CD4-positive, alpha-beta T cell treated with Interleukin-12 subunit alpha and Interleukin-12 subunit beta, for 1 hour (primary cell): ENCODE measurements around the gene FGF11.
A peak's percentile ranks its signal among the peaks of the same experiment; 100 is the strongest.

Source experiments
- DNase-seq: peaks from one replicate; pipeline ENCODE4 v3.0.0-alpha.2; 2020

The FGF11 gene

GRCh38 chr17:7435676-7436555 lies 3.4 kb upstream of the FGF11 start:
- peak; percentile 57 for DNase-seq

DNA sequence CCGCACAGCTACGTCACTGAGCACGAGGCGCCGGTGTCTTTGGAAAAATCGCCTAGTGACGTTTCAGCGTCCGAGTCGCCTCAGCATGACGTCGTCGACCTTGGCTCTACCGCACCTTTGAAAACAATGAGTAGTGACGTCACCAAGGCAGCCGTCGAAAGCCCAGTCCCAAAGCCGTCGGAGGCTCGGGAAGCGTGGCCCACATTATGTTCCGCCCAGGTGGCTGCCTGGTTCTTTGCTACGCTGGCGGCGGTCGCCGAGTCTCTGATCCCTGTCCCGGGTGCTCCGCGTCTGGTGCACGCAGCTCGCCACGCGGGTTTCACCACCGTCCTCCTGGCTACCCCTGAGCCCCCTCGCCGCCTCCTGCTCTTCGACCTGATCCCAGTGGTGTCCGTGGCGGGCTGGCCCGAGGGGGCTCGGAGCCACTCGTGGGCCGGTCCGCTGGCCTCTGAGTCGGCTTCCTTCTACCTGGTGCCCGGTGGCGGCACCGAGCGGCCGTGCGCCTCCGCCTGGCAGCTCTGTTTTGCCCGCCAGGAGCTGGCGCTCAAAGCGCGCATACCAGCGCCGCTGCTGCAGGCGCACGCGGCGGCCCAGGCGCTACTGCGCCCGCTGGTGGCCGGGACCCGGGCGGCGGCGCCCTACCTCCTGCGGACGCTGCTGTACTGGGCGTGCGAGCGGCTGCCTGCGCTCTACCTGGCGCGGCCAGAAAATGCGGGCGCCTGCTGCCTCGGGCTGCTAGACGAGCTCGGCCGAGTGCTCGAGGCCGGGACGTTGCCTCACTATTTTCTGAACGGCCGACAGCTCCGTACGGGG lies 2.5 kb upstream of the FGF11 start:
- DNase-seq, result peak; percentile 87

DNA sequence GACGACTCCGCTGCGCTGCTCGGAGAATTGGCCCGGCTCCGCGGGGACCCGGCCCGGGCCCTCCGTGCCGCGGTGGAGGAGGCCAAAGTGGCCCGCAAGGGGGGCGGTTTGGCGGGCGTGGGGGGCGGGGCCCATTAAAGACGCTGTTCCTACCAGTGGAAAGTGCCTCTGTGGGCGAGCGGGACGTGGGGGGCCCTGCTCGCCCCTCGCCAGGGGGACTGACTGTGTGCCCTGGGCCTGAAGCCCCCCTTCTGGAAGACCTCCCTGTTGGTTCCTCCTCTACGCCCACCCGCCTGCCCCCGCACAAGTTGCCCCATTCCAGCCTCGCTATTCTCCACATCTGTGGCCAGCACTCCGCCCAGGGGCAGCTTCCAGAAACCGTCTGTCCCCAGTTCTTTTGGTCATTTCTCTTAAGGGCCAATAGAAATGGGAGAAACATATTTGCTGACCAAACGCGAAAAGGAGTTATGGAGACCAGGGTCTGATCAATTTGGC lies 1.9 kb upstream of the FGF11 start:
- no peak for DNase-seq

GRCh38 chr17:7437950-7438614 lies 1.2 kb upstream of the FGF11 start:
- DNase-seq, result peak; percentile 57

DNA sequence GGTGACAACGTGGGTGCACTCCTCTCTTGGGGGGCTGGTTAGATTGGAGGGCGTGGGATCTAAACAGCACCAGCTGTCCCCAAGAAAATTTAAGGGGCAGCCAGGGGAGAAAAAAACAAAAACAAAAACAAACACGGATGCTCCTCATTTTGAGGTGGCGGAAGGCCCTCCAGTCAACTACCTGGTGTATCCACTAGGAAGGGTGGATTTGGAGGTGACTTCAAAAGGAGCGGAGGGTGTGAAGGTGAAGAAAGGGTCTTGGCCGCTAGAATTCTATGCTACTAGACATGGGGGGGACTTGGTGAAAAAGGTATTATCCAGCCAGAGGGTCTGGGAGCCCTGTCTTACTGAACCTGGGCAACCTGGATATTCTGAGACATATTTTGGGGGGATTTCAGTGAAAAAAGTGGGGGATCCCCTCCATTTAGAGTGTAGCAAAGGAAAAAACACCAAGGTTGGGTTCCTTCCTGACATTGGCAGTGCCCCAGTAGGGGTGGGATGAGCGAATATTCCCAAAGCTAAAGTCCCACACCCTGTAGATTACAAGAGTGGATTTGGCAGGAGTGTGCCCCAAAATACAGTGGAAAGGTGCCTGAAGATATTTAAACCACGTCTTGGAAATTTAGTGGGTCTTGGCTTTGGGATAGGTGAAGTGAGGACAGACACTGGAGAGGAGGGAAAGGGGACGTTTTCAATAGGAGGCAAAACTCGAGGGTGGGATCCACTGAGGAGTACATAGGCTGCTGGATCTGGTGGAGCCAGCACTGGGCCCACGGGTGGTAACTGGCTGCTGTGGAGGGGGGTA lies 454 bp upstream of the FGF11 start:
- DNase-seq, result no peak

DNA sequence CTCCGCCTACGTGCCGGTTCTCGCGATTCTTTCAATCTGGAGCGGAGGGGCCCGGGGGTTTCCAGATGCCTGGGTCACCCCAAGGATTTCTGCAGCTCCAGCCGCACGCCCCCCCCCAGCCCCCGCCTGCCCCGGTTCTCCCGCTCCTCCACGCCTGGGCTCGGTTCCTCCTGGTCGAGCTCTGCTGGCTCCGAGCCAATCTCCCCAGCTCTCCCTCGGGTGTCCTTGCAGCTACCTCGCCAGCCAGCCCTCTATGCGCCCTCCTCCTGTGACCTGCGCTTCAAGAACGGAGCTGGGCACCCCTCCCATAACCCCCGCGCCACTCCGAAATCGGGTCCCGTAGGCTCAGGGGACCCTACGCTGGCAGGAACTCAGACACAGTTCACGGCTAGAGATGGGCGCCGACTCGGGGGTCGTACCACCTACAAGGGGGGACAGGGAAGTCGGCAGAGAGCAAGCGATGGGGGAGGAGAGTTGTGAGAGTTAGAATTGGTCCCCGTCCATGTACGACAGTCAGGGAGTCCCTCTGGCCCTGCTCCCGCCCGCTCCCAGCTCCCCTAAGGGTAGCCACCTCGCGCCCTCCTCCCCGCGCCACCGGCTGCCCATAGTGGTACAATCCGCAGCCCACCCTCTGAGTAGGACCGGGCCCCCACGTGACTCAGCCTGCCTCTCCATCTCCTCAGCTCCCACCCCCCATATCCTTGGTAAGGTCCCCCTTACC lies 961 bp downstream of the FGF11 start:
- peak; percentile 35 for DNase-seq

DNA sequence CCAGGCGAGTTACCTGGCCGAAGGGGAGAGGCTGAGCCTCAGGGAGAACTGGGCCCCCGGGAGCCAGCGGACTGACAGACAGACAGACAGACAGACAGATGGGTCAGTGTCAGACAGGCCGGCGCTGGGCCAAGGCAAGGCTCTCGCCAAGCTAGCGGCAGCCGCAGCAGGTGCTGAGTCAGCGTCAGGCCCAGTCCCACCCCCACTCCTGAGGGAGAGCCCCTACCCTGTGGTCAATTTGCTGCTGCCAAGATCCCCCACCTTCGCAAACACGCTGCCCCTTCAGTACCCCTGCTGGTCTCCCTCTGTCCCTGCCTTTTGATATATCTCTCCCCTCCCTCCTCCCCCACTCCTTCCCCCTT lies 1.5 kb downstream of the FGF11 start:
- no peak for DNase-seq

- DNase-seq, result no peak
Measured at GRCh38 chr17:7441266-7441665, 2.0 kb downstream of the FGF11 start.

GRCh38 chr17:7442142-7442541 lies 2.8 kb downstream of the FGF11 start:
- DNase-seq, result no peak

DNA sequence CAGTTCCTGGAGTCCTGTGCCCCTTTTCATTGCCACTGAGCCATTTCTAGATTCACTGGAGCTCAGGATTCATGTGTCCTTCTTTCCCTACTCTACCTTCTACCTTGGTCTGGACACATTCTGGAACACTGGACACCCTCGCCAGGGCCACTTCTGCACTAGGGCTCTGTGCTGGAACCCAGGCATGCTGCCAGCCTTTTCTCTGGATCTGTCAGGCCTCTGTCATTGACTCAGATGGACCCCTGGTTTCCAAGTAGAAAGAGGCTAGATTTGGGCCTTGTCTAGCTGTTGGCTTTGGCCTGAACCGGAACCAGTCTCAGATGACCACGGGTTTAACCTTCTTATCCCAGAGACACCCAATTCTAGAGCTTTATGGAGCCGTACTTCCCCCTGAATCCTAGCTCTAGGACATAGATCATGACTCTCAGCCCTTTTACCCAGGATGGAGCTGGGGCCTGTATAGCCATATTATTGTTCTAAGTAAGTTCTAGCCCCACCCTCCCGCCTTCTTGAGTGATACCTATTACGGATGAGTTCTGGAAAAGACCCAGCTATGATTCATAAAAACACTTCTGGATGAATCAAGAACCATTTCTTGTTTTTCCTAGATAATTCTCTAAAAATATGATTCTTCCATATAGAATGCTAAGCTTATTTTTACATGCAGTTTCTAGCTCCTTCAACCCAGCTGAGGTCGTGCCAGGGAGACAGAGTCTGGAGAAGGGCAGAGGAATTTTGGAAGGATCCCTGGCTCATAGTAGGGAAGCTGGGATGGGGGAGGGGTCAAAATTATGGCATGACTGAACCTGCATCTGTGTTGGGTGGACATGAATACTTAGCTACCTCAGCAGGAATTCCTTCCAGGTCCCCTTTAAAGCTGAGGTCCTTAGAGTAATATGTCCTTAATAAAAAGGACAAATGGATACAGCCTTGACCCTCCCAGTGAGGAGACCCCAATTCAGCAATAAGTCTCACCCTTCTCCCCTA lies 4.5 kb downstream of the FGF11 start:
- DNase-seq, result no peak

DNA sequence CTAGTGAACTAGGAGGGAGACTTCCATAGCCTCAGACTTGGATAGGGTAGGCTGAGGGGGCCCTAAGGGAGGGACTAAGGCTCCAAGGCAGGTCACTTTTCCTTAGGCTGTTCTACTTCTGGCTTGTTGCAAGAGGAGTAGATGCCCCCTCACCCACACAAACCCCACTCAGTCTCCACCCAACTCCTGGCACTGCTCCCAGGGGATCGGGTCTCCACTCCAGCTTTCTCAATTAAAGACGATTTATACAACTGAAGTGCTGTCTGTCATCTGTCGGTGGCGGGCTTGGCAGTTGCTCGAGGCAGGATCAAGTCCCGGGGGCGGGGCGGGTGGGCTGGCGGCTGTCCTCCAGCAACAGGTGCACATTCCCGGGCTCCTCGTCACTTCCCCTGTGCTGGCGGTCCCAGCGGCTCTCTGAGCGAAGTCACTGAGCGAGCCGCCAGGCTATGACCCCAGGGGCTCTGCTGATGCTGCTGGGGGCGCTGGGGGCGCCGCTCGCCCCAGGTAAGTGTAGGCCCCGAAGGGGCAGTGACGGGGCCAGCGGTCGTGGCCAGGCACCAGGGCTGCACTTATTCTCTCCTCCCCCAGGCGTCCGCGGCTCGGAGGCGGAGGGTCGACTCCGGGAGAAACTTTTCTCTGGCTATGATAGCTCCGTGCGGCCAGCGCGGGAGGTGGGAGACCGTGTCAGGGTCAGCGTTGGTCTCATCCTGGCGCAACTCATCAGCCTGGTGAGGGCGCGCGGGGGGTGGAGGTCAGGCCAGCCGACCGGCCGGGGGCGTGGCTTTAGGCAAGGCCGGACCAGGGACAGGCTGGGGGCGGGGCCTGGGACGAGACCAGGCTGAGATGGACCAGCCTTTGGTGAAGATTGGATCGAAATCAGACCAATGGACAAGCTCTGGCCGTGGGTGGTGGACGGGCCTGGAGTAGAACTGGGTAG lies 5.6 kb downstream of the FGF11 start, which contains the start of gene CHRNB1:
CHRNB1 (plus strand) TSS at position 380 of the 937 bp plus-strand sequence; CDS start at position 447, 67 bp downstream.
- DNase-seq, result no peak

- peak; percentile 48 for DNase-seq
Measured at GRCh38 chr17:7445619-7445968, 6.3 kb downstream of the FGF11 start.

- DNase-seq, result no peak
Measured at GRCh38 chr17:7448461-7448860, 9.1 kb downstream of the FGF11 start.

DNA sequence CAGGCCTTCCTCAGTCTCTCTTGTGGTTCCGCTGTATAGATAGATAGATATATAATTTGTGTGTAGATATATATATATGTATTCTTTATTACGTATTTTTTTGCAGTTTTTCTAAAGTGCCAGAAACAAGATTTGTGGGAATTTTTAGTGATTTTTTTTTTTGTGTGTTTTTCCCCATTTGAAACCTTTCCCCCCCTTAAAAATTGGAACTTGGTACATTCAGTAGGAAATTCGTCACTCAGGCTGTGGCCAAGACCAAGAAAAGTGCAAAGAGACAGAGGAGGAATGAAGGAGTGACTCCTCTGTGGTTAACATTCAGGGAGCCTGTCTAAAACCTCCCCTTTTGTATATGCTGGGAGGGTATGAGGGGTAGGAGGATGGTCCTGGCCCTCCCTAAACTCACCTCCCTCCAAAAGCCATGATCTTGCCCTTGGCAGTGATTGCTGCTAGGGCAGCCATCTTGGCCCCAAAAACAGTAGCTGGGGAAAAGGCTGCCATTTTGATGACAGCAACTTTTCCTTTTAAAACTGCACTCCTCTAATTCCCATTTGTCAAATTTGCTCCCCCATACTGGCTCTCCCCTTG lies 20.7 kb downstream of the FGF11 start:
- DNase-seq, result no peak

GRCh38 chr17:7460850-7461660 lies 21.7 kb downstream of the FGF11 start:
- DNase-seq, result no peak

- no peak for DNase-seq
Measured at GRCh38 chr17:7462474-7463371, 23.4 kb downstream of the FGF11 start.

- DNase-seq, result no peak
Measured at GRCh38 chr17:7463372-7463846, 24.1 kb downstream of the FGF11 start.
